Ovary (tissue), 10 donors: ENCODE data around the gene TBC1D2. TPM values are rescaled to one million over a fixed set of nuclear protein-coding genes. Genes with fewer than 3 reads are reported as not detected.

Experiments
- DNase-seq, 5 donors: peaks; one replicate each; pipeline ENCODE4 v3.0.0-alpha.2; 2019 to 2020
- H3K27ac ChIP-seq, 2 donors: fragments of 200-600 bp; one replicate each; pipeline versions ENCODE4 v1.5.1 to v1.8.0; 2019 to 2022
- H3K27me3 ChIP-seq: fragments of 200-600 bp; one replicate; pipeline ENCODE4 v1.8.0; 2022
- H3K36me3 ChIP-seq: fragments of 200-600 bp; sonication (generic); one replicate; pipeline ENCODE4 v1.5.1; 2019
- H3K4me1 ChIP-seq: one replicate; pipeline ENCODE4 v1.8.1; 2013; ENCODE audit warnings: mild to moderate bottlenecking, moderate library complexity; ENCODE audit not compliant: insufficient read depth
- H3K4me3 ChIP-seq: fragments of 200-600 bp; sonication (generic); one replicate; pipeline ENCODE4 v1.5.1; 2017
- H3K9me3 ChIP-seq, 2 donors: fragments of 200-600 bp in 1 of 2; sonication (generic) in 1 of 2; one replicate each; pipeline versions ENCODE4 v1.5.1 to v1.8.1; 2013 to 2019; ENCODE audit warnings: mild to moderate bottlenecking in 1 of 2, moderate library complexity in 1 of 2
- CTCF ChIP-seq, 3 donors: fragments of 450-650 bp in 2 of 3; fragments of 200-600 bp in 1 of 3; IDR thresholded peaks; one replicate each; pipeline versions ENCODE4 v1.5.1 to v1.8.0; 2016 to 2022; ENCODE audit warnings: antibody characterized with exemption in 3 of 3, mild to moderate bottlenecking in 1 of 3
- EP300 ChIP-seq: sonication (generic); formaldehyde crosslinking; IDR thresholded peaks from one replicate; pipeline ENCODE4 v1.6.1; 2017; ENCODE audit warnings: antibody characterized with exemption
- POLR2A ChIP-seq: fragments of 450-650 bp; IDR thresholded peaks from one replicate; pipeline ENCODE4 v1.6.1; 2017; ENCODE audit warnings: antibody characterized with exemption, mild to moderate bottlenecking, moderate library complexity
- WGBS, 3 donors: extraction: QIAGEN DNeasy Blood & Tissue Kit in 1 of 3; methylation state at CpG; one replicate each; pipeline versions ENCODE4 v1.1.5 to v1.1.7; 2013 to 2017; 5-methylcytosine and 5-hydroxymethylcytosine counted together
- intact Hi-C, 4 donors: fragments of 100-400 bp; cut with DNase I; formaldehyde crosslinking; loops; one replicate each; pipeline versions ENCODE4 v1.11.0 to v1.15.1; 2022 to 2023
- long read RNA-seq, 3 donors: library from polyadenylated mRNA in 2 of 3; unstranded in 2 of 3; transcript quantifications; one replicate each; pipeline ENCODE4 v2.0.0 and lab custom pipeline, GENCODE V29; 2021 to 2026
- polyA plus RNA-seq, 2 donors: library from polyadenylated mRNA; stranded (reverse); fragments of 200-250 nt in 1 of 2; fragments of 350-450 nt in 1 of 2; fragmentation: Illumina TruSeq in 1 of 2; extraction: RNeasy Lipid Tissue Mini Kit (QIAGEN cat#74804) in 1 of 2; gene quantifications; one replicate each; pipeline ENCODE4 v1.2.3, GENCODE V29; 2013 to 2014
- total RNA-seq, 7 donors: library from RNA; depleted of rRNA in 2 of 7; stranded (reverse); fragments of >200 nt in 2 of 7; fragmentation: NEBNext Ultra II Directional in 3 of 7; extraction: Animal tissue kit (Norgen Biotek cat#: 25700) in 3 of 7; gene quantifications; one replicate each; pipeline versions ENCODE4 v1.1.0 to v1.2.4, GENCODE V29; 2016 to 2023
- donor health status: DM: no; HTN: no; CAD: no; lungs with moderate emphysema.
- donor health status: DM: no; HTN: no; CAD: no.
- donor health status: Bipolar disorder and iron deficiency.
- donor health status: DM: yes; HTN: yes; CAD: no.
- donor health status: DM: no; HTN: no; CAD: no.
- donor health status: DM: yes; HTN: yes; CAD: no.

Gene TBC1D2, protein sequence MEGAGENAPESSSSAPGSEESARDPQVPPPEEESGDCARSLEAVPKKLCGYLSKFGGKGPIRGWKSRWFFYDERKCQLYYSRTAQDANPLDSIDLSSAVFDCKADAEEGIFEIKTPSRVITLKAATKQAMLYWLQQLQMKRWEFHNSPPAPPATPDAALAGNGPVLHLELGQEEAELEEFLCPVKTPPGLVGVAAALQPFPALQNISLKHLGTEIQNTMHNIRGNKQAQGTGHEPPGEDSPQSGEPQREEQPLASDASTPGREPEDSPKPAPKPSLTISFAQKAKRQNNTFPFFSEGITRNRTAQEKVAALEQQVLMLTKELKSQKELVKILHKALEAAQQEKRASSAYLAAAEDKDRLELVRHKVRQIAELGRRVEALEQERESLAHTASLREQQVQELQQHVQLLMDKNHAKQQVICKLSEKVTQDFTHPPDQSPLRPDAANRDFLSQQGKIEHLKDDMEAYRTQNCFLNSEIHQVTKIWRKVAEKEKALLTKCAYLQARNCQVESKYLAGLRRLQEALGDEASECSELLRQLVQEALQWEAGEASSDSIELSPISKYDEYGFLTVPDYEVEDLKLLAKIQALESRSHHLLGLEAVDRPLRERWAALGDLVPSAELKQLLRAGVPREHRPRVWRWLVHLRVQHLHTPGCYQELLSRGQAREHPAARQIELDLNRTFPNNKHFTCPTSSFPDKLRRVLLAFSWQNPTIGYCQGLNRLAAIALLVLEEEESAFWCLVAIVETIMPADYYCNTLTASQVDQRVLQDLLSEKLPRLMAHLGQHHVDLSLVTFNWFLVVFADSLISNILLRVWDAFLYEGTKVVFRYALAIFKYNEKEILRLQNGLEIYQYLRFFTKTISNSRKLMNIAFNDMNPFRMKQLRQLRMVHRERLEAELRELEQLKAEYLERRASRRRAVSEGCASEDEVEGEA
- total RNA-seq = 10 to 100 TPM in 1 of 7 donors, 1 to 10 TPM in 6; 3.9 to 11.3 (median 4.7) TPM
- polyA plus RNA-seq = 1 to 10 TPM; 1.7 to 3.6 TPM
- long read RNA-seq, donor 1, transcript TBC1D2-205 (13 exons, 3,349 nt) = major isoform, 12 of 30 reads
- long read RNA-seq, donor 1, partial matches to known transcripts = 10 of 30 reads
- long read RNA-seq, donor 1, other reads (novel, unspliced or antisense) = 7 of 30 reads
- long read RNA-seq, donor 2 = 0 reads
- long read RNA-seq, donor 3, transcript TBC1D2-205 (13 exons, 3,349 nt) = major isoform, 13 of 19 reads
- long read RNA-seq, donor 3, partial matches to known transcripts = 3 of 19 reads
- long read RNA-seq, donor 3, other reads (novel, unspliced or antisense) = 3 of 19 reads

DNA sequence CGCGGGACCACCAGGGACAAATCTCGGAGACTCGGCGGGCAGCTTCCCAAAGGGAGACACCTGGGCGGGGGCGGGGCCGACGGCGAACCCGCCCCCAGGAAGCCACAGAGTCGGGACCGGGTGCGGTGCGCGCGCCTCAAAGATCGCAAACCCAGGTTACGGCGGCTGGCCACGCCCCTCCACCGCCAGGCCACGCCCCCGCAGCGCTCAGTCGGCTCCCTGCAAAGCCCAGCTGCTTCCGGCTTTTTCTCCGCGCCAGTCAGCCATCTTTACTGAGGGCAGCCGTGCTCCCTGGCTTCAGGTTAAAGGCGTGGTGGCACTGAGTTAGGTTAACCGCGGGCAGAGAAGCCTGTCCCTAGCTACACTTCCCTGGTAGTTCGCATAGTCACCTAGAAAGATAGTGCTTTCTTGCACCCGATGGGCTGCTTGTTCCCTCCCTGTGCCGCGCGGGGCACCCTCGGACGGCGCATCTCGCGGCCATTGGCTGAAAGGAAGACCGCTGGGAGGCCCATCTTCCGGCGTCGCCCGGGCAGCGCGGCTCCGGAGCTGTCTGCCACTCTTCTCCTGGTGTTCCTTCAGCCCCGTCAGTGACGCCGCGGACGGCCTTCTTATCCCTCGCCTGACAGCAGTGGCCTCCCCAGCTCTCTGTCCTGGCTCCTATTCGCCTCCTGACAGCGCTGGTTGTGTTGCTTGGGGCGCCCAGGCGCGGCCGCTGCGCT, at the start of gene TBC1D2:
TBC1D2 (minus strand) TSS at position 72 of the 719 bp plus-strand sequence. CDS start 108 bp downstream, outside the sequence.
- TF ChIP-seq CTCF (IDR thresholded peaks at IDR 0.05) = peak in 2 of 3 donors; percentile 33 to 36
- TF ChIP-seq POLR2A = no peak
- DNase-seq = peak; percentile 92 to 97 (median 96)
- 0 to 1% (median 1%) methylated on average over 42 to 64 of the region's 64 CpGs for WGBS, 3 donors
- H3K4me3 ChIP-seq = peak within 1 kb of the TSS; percentile 62
- no peaks in the 10 kb centered on the region for H3K27me3 ChIP-seq
- H3K9me3 ChIP-seq = no peaks in the 10 kb centered on the region
- H3K27ac ChIP-seq = peak within 1 kb of the TSS; percentile 90 to 94
- H3K36me3 ChIP-seq = no peaks in the 10 kb centered on the region
- intact Hi-C loops = loop anchor here in 3 of 4 donors (5.0 to 10.0 kb wide), 5 partner anchors 51 to 333 kb away; partner anchors contain the start of genes TRMO (in 2 of the 3) and ANP32B (in 1 of the 3)
- H3K4me1 ChIP-seq = peaks cover 8% of the 10 kb centered on the region

GRCh38 chr9:98304381-98304780, 48.9 kb upstream of the TBC1D2 start:
- WGBS, 3 donors = 76 to 93% (median 85%) methylated on average over 4 of the region's 4 CpGs
- DNase-seq = no peak
- Histone ChIP-seq H3K27me3 (no peaks in the 10 kb centered on the region), H3K27ac (no peak overlapping the region), H3K4me3 (no peak overlapping the region), H3K4me1 (peaks cover 1% of the 10 kb centered on the region), H3K36me3 (no peaks in the 10 kb centered on the region), H3K9me3 (no peaks in the 10 kb centered on the region)
- TF ChIP-seq POLR2A (no peak), EP300 (no peak), CTCF (IDR thresholded peaks at IDR 0.05) (no peak)
- intact Hi-C loops = no loop called here

GRCh38 chr9:98303633-98304125, 48.2 kb upstream of the TBC1D2 start:
- peaks cover 1% of the 10 kb centered on the region for H3K4me1 ChIP-seq
- no peaks in the 10 kb centered on the region for H3K36me3 ChIP-seq
- no peak overlapping the region for H3K4me3 ChIP-seq
- DNase-seq = no peak
- intact Hi-C loops = no loop called here
- WGBS, 3 donors = 63 to 80% (median 69%) methylated on average over 8 of the region's 8 CpGs
- no peaks in the 10 kb centered on the region for H3K9me3 ChIP-seq
- TF ChIP-seq CTCF (IDR thresholded peaks at IDR 0.05) = no peak
- no peak for TF ChIP-seq POLR2A
- TF ChIP-seq EP300 = no peak
- H3K27me3 ChIP-seq = no peaks in the 10 kb centered on the region
- H3K27ac ChIP-seq = no peak overlapping the region
